Vagina (tissue), 2 donors: ENCODE results near the gene RASSF7.

Experiments used
- POLR2A ChIP-seq, 2 donors: fragments of 450-650 bp; IDR thresholded peaks; one replicate each; pipeline ENCODE4 v1.6.1; 2017; ENCODE audit warnings: antibody characterized with exemption in 2 of 2, mild to moderate bottlenecking in 2 of 2, moderate library complexity in 2 of 2
- POLR2AphosphoS5 ChIP-seq, 2 donors: sonication (generic); formaldehyde crosslinking; IDR thresholded peaks; one replicate each; pipeline ENCODE4 v1.9.0; 2017; ENCODE audit warnings: antibody characterized with exemption in 2 of 2, mild to moderate bottlenecking in 2 of 2, low read depth in 1 of 2; ENCODE audit not compliant: insufficient read depth in 1 of 2
- TF ChIP-seq, protein P1 (sequence below), 3 experiments: fragments of 450-650 bp in 2 of 3; fragments of 200-600 bp in 1 of 3; sonication (generic) in 1 of 3; IDR thresholded peaks; one replicate each; pipeline ENCODE4 v1.5.1; 2017 to 2019; ENCODE audit warnings: antibody characterized with exemption in 3 of 3, mild to moderate bottlenecking in 2 of 3, moderate library complexity in 2 of 3

DNA sequence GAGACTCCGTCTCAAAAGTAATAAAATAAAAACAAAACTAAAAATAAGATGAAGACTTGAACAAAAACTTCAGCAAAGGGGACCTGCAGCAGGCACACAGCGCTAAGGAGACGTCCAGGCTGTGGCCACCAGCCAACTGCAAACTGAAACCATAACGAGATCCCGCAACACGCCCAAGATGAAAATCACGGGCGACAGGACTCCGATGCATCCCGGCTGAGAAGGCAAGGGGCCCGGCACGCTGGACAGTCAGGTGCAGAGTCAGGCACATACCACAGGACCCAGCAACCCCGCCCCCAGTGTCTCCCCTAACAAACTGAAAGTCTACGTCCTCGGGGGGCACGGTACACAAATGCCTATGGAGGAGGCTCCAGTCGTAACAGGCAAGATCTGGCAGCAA lies 34.6 kb upstream of the RASSF7 start:
- TF ChIP-seq, protein P1, sequence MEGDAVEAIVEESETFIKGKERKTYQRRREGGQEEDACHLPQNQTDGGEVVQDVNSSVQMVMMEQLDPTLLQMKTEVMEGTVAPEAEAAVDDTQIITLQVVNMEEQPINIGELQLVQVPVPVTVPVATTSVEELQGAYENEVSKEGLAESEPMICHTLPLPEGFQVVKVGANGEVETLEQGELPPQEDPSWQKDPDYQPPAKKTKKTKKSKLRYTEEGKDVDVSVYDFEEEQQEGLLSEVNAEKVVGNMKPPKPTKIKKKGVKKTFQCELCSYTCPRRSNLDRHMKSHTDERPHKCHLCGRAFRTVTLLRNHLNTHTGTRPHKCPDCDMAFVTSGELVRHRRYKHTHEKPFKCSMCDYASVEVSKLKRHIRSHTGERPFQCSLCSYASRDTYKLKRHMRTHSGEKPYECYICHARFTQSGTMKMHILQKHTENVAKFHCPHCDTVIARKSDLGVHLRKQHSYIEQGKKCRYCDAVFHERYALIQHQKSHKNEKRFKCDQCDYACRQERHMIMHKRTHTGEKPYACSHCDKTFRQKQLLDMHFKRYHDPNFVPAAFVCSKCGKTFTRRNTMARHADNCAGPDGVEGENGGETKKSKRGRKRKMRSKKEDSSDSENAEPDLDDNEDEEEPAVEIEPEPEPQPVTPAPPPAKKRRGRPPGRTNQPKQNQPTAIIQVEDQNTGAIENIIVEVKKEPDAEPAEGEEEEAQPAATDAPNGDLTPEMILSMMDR (IDR thresholded peaks at IDR 0.05), result no peak
- TF ChIP-seq POLR2A (IDR thresholded peaks at IDR 0.05) (no peak), POLR2AphosphoS5 (IDR thresholded peaks at IDR 0.05; ENCODE audit: insufficient read depth in 1 of 2, low read depth in 1 of 2) (no peak)
